GM10266 (cell line): ENCODE results near the gene GSDME.

Experiments used
- DNase-seq: peaks from one replicate; pipeline ENCODE4 v3.0.0; 2012; ENCODE audit errors: extremely low spot score
- TF ChIP-seq, protein P1 (sequence below): IDR thresholded peaks from 2 replicates; pipeline ENCODE4 v1.5.1; 2012; ENCODE audit warnings: mild to moderate bottlenecking, low read depth; ENCODE audit not compliant: control insufficient read depth, insufficient read depth; ENCODE audit errors: missing control alignments

GSDME gene

DNA sequence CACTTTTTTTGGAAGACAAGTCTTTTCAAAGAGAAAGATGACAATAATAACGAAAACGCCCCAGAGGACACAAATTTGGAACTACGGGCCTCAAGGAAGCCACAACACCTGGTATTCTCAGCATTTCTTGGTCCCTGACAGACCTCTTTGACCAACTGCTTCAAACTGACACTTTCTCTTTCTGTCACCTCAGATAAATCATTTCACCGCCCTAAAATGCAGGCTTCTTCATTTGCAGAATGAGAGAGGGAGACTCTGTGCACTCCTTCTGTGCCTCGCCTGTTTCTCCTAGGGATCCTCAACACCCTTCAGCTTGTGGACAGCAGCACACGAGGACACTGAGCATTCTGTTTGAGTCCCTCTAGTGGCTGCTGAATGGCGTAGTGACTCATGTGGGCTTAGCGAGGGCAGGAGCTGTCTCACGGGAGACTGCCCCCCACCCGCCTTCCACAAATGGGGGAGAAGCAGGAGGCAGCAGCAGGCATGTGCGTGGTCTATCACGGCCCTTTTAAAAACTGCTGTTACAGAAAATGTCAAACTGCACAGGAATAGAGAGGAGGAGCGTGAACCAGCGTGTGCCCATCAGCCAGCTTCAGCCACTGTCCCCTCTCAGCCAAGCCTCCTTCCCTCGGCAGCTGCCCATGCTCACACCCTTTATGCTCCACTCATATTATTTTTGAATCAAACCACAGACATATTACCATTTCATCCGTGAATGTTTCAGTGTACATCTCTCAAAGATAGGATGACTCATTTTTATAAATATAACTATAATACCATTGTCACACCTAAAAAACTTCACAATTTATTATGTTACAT, 41.4 kb downstream of the GSDME start:
- TF ChIP-seq, protein P1, sequence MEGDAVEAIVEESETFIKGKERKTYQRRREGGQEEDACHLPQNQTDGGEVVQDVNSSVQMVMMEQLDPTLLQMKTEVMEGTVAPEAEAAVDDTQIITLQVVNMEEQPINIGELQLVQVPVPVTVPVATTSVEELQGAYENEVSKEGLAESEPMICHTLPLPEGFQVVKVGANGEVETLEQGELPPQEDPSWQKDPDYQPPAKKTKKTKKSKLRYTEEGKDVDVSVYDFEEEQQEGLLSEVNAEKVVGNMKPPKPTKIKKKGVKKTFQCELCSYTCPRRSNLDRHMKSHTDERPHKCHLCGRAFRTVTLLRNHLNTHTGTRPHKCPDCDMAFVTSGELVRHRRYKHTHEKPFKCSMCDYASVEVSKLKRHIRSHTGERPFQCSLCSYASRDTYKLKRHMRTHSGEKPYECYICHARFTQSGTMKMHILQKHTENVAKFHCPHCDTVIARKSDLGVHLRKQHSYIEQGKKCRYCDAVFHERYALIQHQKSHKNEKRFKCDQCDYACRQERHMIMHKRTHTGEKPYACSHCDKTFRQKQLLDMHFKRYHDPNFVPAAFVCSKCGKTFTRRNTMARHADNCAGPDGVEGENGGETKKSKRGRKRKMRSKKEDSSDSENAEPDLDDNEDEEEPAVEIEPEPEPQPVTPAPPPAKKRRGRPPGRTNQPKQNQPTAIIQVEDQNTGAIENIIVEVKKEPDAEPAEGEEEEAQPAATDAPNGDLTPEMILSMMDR: peak; percentile 70
- peak; percentile 49 for DNase-seq

GRCh38 chr7:24715171-24715570, 42.1 kb downstream of the GSDME start:
- no peak for DNase-seq
- TF ChIP-seq, protein P1: no peak

GRCh38 chr7:24714676-24715010, 42.6 kb downstream of the GSDME start:
- TF ChIP-seq, protein P1: no peak
- no peak for DNase-seq

DNA sequence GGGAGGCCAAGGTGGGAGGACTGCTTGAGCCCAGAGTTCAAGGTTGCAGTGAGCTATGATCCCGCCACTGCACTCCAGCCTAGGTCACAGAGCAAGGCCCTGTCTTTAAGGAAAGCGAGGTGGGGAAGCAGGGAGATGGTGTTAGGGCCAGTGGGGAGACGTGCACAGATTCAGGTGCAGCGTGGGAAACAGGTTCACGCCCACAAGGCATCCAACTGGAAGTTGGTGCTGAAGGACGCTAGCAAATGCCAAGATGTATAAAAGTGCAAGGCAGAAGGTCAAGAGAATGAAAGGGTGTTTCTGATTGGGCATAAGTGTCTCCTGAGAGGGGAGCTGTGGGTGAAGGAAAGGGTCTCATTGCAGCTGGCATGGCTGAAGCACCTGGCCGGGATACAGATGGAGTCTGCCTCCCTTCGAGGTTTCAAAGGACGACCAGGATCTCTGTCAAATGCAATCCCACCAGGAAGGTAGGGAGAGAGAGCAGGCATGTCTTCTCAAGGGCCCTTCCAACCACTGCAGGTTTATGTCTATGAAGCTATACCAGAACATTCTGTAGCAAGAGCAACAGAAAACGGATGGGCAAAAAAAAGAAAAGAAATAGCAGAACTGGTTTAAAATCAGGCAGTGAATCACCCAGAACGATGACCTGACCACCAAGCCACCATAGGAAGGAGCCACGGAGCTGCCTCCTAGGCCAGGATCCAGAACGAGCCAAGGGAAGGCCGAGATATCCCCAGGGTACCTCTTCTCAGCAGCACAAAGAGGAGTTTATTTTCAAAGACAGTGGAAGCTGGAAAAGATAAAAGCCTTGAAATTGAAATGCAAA, 43.2 kb downstream of the GSDME start:
- TF ChIP-seq, protein P1: no peak
- DNase-seq: no peak

DNA sequence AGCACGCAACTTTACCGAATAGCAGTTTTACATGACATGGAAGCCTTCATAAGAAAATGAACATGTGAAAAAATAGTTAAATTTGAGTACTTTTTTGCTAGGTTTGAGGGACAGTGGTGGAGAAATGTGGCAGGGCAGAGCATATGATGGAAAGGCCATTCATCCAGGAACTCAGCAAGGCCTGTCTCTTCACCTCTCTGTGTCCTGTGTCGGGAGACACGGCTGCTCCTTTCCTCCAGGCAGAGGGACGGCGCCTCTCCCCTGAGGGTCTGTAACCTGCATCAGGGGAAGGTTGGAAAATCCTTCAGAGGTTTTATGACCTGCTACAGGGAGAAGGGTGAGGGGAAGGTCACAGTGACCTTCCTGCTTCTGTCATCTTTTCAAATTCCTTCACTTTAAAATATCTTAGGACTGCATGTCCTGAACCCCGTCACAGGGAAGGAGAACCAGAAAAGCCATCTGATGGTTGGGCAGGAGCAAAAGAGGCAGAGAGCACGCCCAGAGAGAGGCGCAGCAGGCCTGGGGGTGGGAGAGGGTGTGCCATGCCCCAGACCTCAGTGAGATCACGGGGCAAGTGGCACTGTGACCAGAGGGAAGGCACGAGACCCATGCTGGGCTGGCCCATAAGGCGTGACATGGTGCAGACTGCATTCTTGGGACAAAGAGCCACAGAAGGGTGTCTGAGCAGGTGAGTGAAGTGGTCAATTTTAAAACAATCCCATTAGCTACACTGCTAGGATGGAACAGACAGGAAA, 44.0 kb downstream of the GSDME start:
- DNase-seq: no peak
- TF ChIP-seq, protein P1: no peak

DNA sequence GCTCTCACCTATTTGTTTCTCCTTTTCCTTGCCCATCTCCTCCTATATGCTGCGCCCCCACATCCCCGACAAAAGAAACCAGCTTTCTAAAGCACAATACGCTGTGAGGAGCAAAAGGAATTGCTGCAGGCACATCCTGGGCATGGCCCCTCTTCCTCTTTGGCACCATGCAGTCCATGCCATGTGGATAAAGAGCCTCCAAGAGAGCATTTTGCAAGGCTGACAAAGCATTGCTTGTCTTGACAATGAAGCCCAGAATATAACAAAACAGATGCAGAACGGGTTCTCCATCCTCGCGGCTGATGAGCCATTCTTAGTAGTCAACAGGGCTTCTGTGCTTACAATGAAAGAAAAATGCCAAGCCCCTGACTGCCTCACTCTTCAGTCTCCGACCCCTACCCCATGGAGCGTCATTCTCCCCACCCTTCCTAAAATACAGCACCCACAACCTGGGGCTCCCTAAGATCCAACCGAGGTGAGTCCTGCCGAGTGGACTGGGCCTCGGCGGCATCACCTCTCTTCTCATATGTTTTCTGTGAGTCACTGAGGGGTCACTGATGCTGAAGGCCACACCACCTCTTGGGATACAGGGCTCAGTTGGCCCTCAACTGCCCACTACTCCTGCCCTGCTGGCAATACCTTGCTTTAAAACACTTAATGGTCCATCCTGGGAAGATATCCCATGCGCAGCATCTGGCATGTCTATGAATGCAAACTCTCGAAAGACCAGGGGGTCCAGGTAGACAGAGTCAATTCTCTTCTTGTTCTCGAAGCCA, 47.5 kb downstream of the GSDME start:
- no peak for DNase-seq
- TF ChIP-seq, protein P1: no peak
